ENCODE data around the gene EYS. TPM values are rescaled to one million over a fixed set of nuclear protein-coding genes. Genes with fewer than 3 reads are reported as not detected.
A peak's percentile ranks its signal among the peaks of the same experiment; 100 is the strongest.

EYS gene
- total RNA-seq (2014; rRNA removed; shearing (Covaris generic)), result 0.13 and 0.23 TPM in 2 replicates

DNA sequence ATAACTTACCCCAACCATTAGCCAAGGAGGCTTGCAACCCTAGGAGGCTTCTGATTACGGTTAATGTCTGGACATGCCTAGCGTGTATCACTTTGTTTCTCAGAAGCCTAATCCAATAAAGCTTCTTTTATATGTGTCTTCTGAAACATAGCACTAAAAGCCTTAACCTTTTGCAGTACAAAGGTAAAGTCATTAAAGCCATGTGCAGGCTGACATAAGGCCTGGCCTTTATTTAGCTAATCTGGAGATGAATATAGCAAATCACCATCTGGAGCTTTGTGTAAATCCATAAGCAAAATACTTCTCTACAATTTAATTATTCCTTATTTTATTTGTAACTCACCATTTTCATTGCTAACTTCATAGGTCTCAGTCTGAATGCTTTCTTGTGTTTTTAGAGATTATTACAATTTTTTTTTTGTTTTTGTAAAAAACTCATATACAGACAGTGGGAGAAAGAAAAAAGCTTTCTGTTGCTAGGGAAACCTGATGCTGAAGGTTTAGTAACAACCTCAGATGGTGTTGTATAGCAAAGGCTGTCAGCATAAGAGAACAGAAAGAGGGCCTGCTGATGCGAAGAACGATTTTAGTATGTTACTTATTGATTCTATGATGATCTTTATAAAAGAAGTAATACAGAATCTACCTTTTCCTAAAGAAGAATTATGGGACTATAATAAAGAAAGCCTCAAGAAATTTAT, at the start of gene EYS:
EYS (minus strand) TSS at position 101 of the 701 bp plus-strand sequence. CDS start 211,816 bp downstream, outside the sequence.
- no peak for DNase-seq (ENCODE audit: low spot score)

DNA sequence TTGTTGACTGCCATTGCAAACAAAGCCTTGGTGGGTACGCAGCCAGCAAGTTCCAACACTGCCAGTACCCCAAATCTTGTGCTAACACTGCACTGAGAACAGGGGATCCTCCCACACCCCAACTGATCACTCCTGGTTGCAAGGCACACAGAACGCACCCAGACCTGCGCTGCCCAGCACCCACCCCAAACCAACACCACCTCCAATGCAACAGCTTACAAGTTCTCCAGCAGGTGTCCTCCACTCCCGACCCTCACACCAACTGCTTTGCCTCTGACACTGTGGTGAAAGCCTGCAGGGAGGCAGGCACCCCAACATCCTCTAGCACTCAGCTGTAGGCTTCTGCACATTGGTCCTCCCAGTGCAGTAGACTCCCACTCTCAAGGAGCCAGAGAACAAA, 39.3 kb upstream of the EYS start:
- no peak for DNase-seq (ENCODE audit: low spot score)

GRCh38 chr6:65745614-65746013, 38.6 kb upstream of the EYS start:
- no peak for DNase-seq (ENCODE audit: low spot score)

GRCh38 chr6:65728879-65729479, 22.0 kb upstream of the EYS start:
- DNase-seq (ENCODE audit: low spot score), result no peak

- DNase-seq (ENCODE audit: low spot score), result no peak
Measured at GRCh38 chr6:65719101-65719500, 12.1 kb upstream of the EYS start.

DNA sequence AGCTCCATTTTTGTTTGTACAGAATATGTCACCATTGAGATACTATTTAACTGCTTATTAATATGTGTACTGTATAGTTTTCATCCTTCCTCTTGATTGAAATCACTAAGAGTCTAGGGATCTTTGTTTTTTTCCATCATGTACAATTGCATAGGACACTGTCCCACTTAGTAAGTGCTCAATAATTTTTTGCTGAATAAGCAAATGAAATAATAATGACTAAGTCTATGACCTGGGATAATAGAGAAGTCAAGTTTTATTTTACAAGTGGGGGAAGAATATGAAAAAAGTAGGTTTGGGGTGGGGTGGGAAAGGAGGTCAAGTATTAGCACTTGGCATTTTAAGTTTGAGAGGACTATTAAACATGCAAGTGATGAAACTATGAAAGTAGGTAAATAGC, 4.5 kb upstream of the EYS start:
- DNase-seq (ENCODE audit: low spot score), result no peak

GRCh38 chr6:65709099-65709830, 2.2 kb upstream of the EYS start:
- DNase-seq (ENCODE audit: low spot score), result no peak

GRCh38 chr6:65708162-65708561, 1.1 kb upstream of the EYS start:
- no peak for DNase-seq (ENCODE audit: low spot score)

- DNase-seq (ENCODE audit: low spot score), result no peak
Measured at GRCh38 chr6:65706436-65706835, 590 bp downstream of the EYS start.

DNA sequence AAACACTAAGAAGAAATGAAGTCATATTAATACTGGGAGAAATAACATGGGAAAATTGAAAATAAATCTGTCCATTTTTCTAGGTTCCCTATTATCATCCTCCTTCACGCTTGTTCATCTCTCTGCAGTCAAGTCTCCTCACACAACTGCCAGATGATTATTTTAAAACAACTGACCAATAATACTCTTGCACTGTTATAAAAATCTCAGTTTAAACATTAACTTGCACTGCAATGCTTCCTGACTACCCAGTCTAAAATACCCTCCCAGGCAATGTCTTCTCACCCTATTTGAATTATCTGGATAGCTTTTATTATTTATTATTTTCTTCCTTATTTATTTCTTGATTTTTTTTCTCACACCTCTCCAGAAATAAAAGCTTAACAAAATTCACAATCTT, 5.7 kb downstream of the EYS start:
- no peak for DNase-seq (ENCODE audit: low spot score)

GRCh38 chr6:65700561-65700960, 6.5 kb downstream of the EYS start:
- no peak for DNase-seq (ENCODE audit: low spot score)

- no peak for DNase-seq (ENCODE audit: low spot score)
Measured at GRCh38 chr6:65692109-65692508, 14.9 kb downstream of the EYS start.

- DNase-seq (ENCODE audit: low spot score), result no peak
Measured at GRCh38 chr6:65680232-65680631, 26.8 kb downstream of the EYS start.

- DNase-seq (ENCODE audit: low spot score), result no peak
Measured at GRCh38 chr6:65671922-65672321, 35.1 kb downstream of the EYS start.

DNA sequence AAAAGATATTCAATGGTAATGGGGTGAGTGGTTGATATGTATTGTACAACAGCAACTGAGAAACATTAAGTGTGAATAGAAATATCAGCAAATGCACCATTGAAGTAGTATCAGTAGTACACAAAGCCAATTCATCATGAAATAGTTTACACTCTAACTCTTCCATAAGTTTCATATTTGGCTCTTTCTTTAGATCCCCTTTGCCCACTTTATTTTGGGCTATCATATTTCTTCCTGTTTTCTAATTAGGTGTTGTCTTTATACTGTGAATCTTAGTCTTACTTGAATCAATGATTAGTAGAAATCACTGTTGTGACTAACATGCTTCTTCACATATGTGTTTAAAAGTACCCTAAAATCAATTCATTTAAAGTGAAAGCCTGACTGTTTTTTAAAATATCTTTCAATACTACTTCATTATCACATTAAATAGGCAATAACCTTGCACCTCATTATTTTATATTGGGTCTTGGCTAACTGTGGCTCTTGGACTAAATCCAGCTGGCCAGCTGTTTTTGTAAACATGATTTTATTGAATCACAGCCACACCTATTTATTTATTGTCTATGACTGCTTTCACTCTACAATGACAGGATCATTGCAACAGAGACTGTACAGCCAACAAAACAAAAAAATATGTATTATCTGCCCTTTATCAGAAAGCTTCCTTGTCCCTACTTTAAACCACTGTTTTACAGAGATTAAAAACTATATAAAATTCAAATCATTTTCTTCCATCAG, 38.9 kb downstream of the EYS start:
- no peak for DNase-seq (ENCODE audit: low spot score)

DNA sequence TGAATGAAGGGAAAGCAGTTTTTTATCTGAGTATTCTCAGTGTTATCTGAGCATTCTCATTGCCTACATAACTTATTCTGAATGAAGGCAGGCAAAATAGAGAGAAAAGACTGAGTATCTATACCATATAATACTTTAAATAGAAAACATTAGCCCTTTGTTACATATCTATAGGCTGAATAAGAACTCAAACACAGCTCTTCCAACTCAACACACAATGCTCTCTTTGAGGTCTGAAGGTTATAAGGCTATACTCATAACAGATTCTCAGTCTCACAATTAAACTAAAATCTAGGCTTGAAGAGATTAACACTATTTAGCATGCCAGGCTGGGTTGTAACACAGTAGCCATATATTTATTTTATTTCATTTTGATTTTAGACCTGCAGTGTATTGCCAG, 56.9 kb downstream of the EYS start:
- DNase-seq (ENCODE audit: low spot score), result no peak

- no peak for DNase-seq (ENCODE audit: low spot score)
Measured at GRCh38 chr6:65649392-65649791, 57.6 kb downstream of the EYS start.

DNA sequence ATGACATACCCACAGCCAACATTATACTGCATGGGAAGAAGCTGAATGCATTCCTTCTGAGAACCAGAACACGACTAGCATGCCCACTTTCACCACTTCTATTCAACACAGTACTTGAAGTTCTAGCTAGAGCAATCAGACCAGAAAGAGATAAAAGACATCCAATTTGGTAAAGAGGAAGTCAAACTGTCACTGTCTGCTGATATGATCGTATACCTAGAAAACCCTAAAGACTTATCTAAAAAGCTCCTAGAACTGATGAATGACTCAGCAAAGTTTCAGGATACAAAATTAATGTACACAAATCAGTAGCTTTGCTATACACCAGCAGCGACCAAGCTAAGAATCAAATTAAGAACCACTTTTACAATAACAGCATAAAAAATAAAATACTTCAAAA, 60.5 kb downstream of the EYS start:
- DNase-seq (ENCODE audit: low spot score), result no peak

GRCh38 chr6:65642776-65643175, 64.2 kb downstream of the EYS start:
- DNase-seq (ENCODE audit: low spot score), result no peak

DNA sequence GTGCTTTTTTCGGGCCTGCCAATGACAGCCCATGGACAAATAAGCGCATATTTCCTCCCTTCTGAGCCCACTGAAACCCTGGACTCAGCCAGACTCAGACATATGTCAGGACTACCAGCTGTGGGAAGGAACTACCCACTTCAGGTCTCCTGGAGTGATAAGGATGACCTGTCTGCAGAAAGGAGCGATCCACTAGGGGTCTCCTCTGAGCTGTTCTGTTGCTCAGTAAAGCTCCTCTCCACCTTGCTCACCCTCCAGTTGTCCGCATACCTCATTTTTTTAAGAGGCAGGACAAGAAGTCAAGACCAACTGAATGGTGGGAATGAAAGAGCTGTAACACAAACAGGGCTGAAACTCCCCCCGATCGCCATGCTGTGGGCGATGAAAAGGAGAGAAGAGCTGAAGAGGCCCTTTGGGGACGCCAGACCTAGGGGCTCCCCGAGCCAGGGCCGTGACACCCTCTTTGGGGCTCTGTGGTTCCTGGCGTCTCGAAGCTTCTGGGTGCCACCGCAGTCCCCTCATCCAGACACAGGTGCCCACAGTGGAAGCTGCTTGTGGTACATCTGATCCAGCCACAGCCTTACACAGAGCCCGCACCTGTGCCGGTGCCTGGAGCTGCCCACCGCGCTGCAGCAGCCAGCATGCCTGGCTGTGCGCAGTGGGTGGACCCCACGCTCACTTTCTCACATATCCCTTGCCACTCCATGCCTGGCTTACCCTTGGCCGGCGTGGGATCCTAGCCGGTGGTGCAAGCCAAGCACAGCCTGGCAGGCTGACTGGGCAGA, 68.8 kb downstream of the EYS start:
- DNase-seq (ENCODE audit: low spot score), result peak; percentile 51

- no peak for DNase-seq (ENCODE audit: low spot score)
Measured at GRCh38 chr6:65637289-65638046, 69.6 kb downstream of the EYS start.

Data from HT-29 (cell line).